Vagina (tissue), 2 donors: ENCODE results near the gene LHX2. TPM values are rescaled to one million over a fixed set of nuclear protein-coding genes. Genes with fewer than 3 reads are reported as not detected.
A peak's percentile ranks its signal among the peaks of the same experiment; 100 is the strongest.

Source experiments
- DNase-seq, 2 donors: peaks; one replicate each; pipeline ENCODE4 v3.0.0-alpha.2; 2017; ENCODE audit errors: extremely low spot score in 2 of 2
- H3K27ac ChIP-seq: fragments of 200-600 bp; sonication (generic); one replicate; pipeline ENCODE4 v1.5.1; 2019
- H3K27me3 ChIP-seq: fragments of 200-600 bp; sonication (generic); one replicate; pipeline ENCODE4 v1.5.1; 2019
- H3K36me3 ChIP-seq, 2 donors: fragments of 200-600 bp; sonication (generic); one replicate each; pipeline ENCODE4 v1.5.1; 2017 to 2019
- H3K4me1 ChIP-seq: fragments of 200-600 bp; sonication (generic); one replicate; pipeline ENCODE4 v1.5.1; 2019
- H3K4me3 ChIP-seq, 2 donors: fragments of 200-600 bp; sonication (generic); 1 replicate in 1 of 2; 2 replicates in 1 of 2; pipeline ENCODE4 v1.5.1; 2016 to 2019
- H3K9me3 ChIP-seq: fragments of 200-600 bp; sonication (generic); one replicate; pipeline ENCODE4 v1.5.1; 2019
- POLR2A ChIP-seq, 2 donors: fragments of 450-650 bp; IDR thresholded peaks; one replicate each; pipeline ENCODE4 v1.6.1; 2017; ENCODE audit warnings: antibody characterized with exemption in 2 of 2, mild to moderate bottlenecking in 2 of 2, moderate library complexity in 2 of 2
- POLR2AphosphoS5 ChIP-seq, 2 donors: sonication (generic); formaldehyde crosslinking; IDR thresholded peaks; one replicate each; pipeline ENCODE4 v1.9.0; 2017; ENCODE audit warnings: antibody characterized with exemption in 2 of 2, mild to moderate bottlenecking in 2 of 2, low read depth in 1 of 2; ENCODE audit not compliant: insufficient read depth in 1 of 2
- intact Hi-C: fragments of 100-400 bp; cut with DNase I; formaldehyde crosslinking; loops from one replicate; pipeline ENCODE4 v1.15.1; 2023
- total RNA-seq: library from RNA; depleted of rRNA; stranded (reverse); fragments of >200 nt; gene quantifications from one replicate; pipeline ENCODE4 v1.2.3, GENCODE V29; 2016
- TF ChIP-seq, protein P1 (sequence below), 3 experiments: fragments of 450-650 bp in 2 of 3; fragments of 200-600 bp in 1 of 3; sonication (generic) in 1 of 3; IDR thresholded peaks; one replicate each; pipeline ENCODE4 v1.5.1; 2017 to 2019; ENCODE audit warnings: antibody characterized with exemption in 3 of 3, mild to moderate bottlenecking in 2 of 3, moderate library complexity in 2 of 3

Gene LHX2
- total RNA-seq, 1 donor from 2014 or later, result not detected

DNA sequence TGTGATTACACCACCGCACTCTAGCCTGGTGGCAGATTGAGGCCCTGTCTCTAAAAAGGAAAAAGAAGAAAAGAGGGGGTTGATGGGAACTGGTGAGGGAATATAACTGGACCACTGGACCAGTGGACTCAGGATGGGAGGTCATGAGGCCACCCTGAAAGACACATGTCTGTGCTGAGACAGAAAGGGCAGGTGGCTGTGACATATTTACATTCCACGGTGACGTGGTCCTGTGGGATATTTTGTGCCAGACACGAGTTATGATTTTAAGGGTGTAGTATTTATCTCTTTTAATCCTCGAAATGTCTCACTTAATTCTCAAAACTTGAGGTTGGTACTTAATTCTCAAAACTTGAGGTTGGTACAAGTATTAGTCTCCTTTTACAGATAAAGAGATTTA is 32.9 kb downstream of the LHX2 start:
- Histone ChIP-seq H3K27ac (no peak overlapping the region), H3K9me3 (no peaks in the 10 kb centered on the region), H3K4me3 (no peak overlapping the region), H3K4me1 (peaks cover 37% of the 10 kb centered on the region), H3K27me3 (no peaks in the 10 kb centered on the region), H3K36me3 (no peaks in the 10 kb centered on the region)
- intact Hi-C loops, result loop anchor here (10.0 kb wide), 1 partner anchor 500 kb away; no protein-coding TSS in a partner anchor
- no peak for TF ChIP-seq POLR2A (IDR thresholded peaks at IDR 0.05)
- TF ChIP-seq POLR2AphosphoS5 (IDR thresholded peaks at IDR 0.05; ENCODE audit: insufficient read depth in 1 of 2, low read depth in 1 of 2), result no peak
- TF ChIP-seq, protein P1, sequence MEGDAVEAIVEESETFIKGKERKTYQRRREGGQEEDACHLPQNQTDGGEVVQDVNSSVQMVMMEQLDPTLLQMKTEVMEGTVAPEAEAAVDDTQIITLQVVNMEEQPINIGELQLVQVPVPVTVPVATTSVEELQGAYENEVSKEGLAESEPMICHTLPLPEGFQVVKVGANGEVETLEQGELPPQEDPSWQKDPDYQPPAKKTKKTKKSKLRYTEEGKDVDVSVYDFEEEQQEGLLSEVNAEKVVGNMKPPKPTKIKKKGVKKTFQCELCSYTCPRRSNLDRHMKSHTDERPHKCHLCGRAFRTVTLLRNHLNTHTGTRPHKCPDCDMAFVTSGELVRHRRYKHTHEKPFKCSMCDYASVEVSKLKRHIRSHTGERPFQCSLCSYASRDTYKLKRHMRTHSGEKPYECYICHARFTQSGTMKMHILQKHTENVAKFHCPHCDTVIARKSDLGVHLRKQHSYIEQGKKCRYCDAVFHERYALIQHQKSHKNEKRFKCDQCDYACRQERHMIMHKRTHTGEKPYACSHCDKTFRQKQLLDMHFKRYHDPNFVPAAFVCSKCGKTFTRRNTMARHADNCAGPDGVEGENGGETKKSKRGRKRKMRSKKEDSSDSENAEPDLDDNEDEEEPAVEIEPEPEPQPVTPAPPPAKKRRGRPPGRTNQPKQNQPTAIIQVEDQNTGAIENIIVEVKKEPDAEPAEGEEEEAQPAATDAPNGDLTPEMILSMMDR (IDR thresholded peaks at IDR 0.05), result no peak
- DNase-seq, result no peak

DNA sequence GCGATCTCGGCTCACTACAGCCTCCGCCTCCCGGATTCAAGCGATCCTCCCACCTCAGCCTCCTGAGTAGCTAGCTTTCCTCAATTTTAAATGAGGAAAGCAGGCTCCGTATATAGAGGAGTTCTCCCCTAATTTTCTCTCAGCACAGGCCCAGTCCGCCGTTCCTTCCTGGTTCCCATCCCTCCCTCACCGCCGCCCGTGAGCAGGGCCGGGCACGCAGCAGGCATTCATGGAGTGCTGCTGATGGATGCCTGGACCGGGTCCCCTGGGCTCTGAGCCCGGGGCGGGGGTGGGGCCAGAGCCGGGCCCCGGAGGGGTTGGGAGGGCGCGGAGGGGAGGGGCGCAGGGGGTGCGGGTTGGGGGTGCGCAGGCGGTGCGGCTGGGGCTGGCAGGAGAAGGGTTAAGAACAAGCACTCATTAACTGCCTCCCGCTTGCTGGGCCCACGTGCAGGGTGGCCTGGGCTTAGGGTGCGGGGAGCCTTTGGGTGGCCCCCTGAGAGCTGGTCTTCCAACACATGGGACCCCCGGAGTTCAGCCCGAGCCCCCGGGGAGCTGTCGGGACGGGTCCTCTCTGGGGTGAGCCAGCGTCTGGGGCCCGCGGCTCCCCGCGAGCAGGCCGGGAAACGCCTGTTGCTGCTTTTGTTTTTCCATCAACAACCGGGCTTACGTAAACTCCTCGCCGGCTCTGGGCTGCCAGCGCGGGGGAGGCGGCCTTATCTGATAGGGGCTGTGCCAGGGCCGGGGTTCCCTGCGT is 33.7 kb downstream of the LHX2 start:
- H3K4me1 ChIP-seq, result peaks cover 37% of the 10 kb centered on the region
- peak overlapping the region; percentile 43 to 45 for H3K4me3 ChIP-seq
- no peak for DNase-seq
- peak overlapping the region; percentile 5 for H3K27ac ChIP-seq
- H3K36me3 ChIP-seq, result no peaks in the 10 kb centered on the region
- no peaks in the 10 kb centered on the region for H3K27me3 ChIP-seq
- intact Hi-C loops, result loop anchor here (10.0 kb wide), 1 partner anchor 500 kb away; no protein-coding TSS in a partner anchor
- no peaks in the 10 kb centered on the region for H3K9me3 ChIP-seq
- no peak for TF ChIP-seq POLR2A (IDR thresholded peaks at IDR 0.05)
- TF ChIP-seq POLR2AphosphoS5 (IDR thresholded peaks at IDR 0.05; ENCODE audit: insufficient read depth in 1 of 2, low read depth in 1 of 2), result peak in 1 of 2 donors; percentile 51
- TF ChIP-seq, protein P1 (IDR thresholded peaks at IDR 0.05), result no peak

DNA sequence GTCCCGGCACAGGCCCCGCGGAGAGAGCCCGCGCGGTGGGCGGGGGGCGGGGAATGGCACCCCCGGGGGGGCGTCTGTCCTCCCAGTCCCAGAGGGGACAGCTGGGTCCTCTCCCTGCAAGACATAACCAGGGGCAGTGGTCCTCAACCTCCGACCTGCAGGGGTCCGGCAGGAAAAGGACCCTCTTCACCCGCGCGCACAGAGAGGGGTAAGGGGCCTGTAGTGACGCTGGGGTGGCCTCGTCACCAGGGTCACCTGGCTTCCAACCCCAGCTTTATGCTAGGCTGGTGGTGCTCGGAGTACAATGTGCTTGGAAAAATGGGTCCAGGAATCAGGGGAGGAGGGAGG is 34.2 kb downstream of the LHX2 start:
- Histone ChIP-seq H3K36me3 (no peaks in the 10 kb centered on the region), H3K4me3 (peak overlapping the region; percentile 43 to 45), H3K27me3 (no peaks in the 10 kb centered on the region), H3K27ac (peak overlapping the region; percentile 5), H3K4me1 (peaks cover 33% of the 10 kb centered on the region), H3K9me3 (no peaks in the 10 kb centered on the region)
- intact Hi-C loops, result loop anchor here (10.0 kb wide), 1 partner anchor 501 kb away; no protein-coding TSS in a partner anchor
- DNase-seq, result no peak
- TF ChIP-seq, protein P1 (IDR thresholded peaks at IDR 0.05), result no peak
- no peak for TF ChIP-seq POLR2A (IDR thresholded peaks at IDR 0.05)
- TF ChIP-seq POLR2AphosphoS5 (IDR thresholded peaks at IDR 0.05; ENCODE audit: insufficient read depth in 1 of 2, low read depth in 1 of 2), result no peak

DNA sequence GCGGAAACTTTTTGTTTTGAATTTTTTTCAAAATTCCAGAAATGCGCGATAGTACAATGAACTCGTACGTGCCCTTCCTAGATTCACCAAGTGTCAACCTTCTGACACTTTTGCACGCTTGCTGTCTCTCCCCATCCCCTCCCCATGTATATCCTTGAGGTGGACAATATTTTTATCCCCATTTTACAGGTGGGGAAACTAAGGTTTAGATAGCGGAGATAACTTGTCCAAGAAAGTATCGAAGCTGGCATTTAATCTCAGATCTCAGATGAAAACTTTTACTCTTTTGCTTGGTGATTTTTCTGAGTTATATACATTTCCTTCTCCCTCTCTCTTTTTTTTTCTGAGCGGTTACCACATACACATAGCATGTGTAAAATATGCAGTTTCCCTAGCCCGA is 34.6 kb downstream of the LHX2 start:
- Histone ChIP-seq H3K4me3 (no peak overlapping the region), H3K27me3 (no peaks in the 10 kb centered on the region), H3K4me1 (peaks cover 30% of the 10 kb centered on the region), H3K9me3 (no peaks in the 10 kb centered on the region), H3K27ac (no peak overlapping the region), H3K36me3 (no peaks in the 10 kb centered on the region)
- TF ChIP-seq POLR2AphosphoS5 (IDR thresholded peaks at IDR 0.05; ENCODE audit: insufficient read depth in 1 of 2, low read depth in 1 of 2), result no peak
- TF ChIP-seq, protein P1 (IDR thresholded peaks at IDR 0.05), result no peak
- no peak for TF ChIP-seq POLR2A (IDR thresholded peaks at IDR 0.05)
- intact Hi-C loops, result loop anchor here (10.0 kb wide), 1 partner anchor 501 kb away; no protein-coding TSS in a partner anchor
- no peak for DNase-seq

DNA sequence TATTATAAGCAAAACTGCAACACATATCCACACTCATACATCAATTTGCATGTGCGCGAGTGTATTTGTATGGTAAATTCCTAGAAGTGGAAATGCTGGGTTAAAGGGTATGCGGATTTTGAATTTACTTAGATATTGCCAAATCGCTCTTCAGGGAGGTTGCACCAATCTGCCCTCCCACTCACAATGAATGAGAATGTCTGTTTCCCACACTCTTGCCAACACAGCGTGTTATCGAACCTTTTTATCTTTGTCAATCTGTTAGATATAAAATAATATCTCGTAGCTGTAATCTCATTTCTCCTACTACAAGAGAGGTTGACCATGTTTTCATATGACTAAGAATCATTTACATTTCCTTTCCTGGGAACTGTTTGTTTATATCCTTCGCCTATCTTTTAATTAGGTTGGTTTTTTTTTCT is 35.7 kb downstream of the LHX2 start:
- no peaks in the 10 kb centered on the region for H3K27me3 ChIP-seq
- DNase-seq, result no peak
- H3K27ac ChIP-seq, result no peak overlapping the region
- no peaks in the 10 kb centered on the region for H3K36me3 ChIP-seq
- peaks cover 19% of the 10 kb centered on the region for H3K4me1 ChIP-seq
- TF ChIP-seq POLR2A (IDR thresholded peaks at IDR 0.05), result no peak
- TF ChIP-seq, protein P1 (IDR thresholded peaks at IDR 0.05), result no peak
- no peak for TF ChIP-seq POLR2AphosphoS5 (IDR thresholded peaks at IDR 0.05; ENCODE audit: insufficient read depth in 1 of 2, low read depth in 1 of 2)
- intact Hi-C loops, result loop anchor here (10.0 kb wide), 1 partner anchor 502 kb away; no protein-coding TSS in a partner anchor
- H3K4me3 ChIP-seq, result no peak overlapping the region
- no peaks in the 10 kb centered on the region for H3K9me3 ChIP-seq
